ENCODE measurements around the gene ACCS.

GRCh38 chr11:44083906-44084305 is 17.8 kb downstream of the ACCS start:
- TF ChIP-seq, protein P1, sequence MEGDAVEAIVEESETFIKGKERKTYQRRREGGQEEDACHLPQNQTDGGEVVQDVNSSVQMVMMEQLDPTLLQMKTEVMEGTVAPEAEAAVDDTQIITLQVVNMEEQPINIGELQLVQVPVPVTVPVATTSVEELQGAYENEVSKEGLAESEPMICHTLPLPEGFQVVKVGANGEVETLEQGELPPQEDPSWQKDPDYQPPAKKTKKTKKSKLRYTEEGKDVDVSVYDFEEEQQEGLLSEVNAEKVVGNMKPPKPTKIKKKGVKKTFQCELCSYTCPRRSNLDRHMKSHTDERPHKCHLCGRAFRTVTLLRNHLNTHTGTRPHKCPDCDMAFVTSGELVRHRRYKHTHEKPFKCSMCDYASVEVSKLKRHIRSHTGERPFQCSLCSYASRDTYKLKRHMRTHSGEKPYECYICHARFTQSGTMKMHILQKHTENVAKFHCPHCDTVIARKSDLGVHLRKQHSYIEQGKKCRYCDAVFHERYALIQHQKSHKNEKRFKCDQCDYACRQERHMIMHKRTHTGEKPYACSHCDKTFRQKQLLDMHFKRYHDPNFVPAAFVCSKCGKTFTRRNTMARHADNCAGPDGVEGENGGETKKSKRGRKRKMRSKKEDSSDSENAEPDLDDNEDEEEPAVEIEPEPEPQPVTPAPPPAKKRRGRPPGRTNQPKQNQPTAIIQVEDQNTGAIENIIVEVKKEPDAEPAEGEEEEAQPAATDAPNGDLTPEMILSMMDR (IDR thresholded peaks at IDR 0.05), result no peak
- TF ChIP-seq POLR2A (IDR thresholded peaks at IDR 0.05) (no peak), EP300 (IDR thresholded peaks at IDR 0.05) (no peak)

Measured in tibial nerve (tissue), 4 donors.